Measurements from ENCODE around the gene APOL6. TPM values are rescaled to one million over a fixed set of nuclear protein-coding genes. Genes with fewer than 3 reads are reported as not detected.
A peak's percentile ranks its signal among the peaks of the same experiment; 100 is the strongest.
"Not testable (repeated sequence)": the region's sequence is repeated elsewhere in the genome, so short reads cannot be mapped to it uniquely, and the experiment has no call there.

APOL6 gene
- total RNA-seq, 8 experiments from 2014 or later = under 0.01 to 28.9 (median 2.5) TPM

- Histone ChIP-seq H3K27ac (no peak overlapping the region), H3K4me3 (no peak overlapping the region)
- in situ Hi-C loops (cut with MboI; ENCODE audit: low pct_unique_long_range_greater_than_20kb in 2 of 9, low sequenced_read_pairs in 9 of 9, unreplicated experiment in 9 of 9) = loop anchor here in 2 of 9 experiments (25.0 kb wide), 2 partner anchors 263 to 463 kb away; no protein-coding TSS in a partner anchor
Measured at GRCh38 chr22:35649026-35649553, 844 bp downstream of the APOL6 start.

GRCh38 chr22:35649636-35650250 is 1.5 kb downstream of the APOL6 start:
- in situ Hi-C loops (cut with MboI; ENCODE audit: low pct_unique_long_range_greater_than_20kb in 2 of 9, low sequenced_read_pairs in 9 of 9, unreplicated experiment in 9 of 9) = loop anchor here in 2 of 9 experiments (25.0 kb wide), 2 partner anchors 263 to 463 kb away; no protein-coding TSS in a partner anchor
- no peak for ATAC-seq (replicated peaks in 6 of 8)
- Histone ChIP-seq H3K4me3 (no peak overlapping the region), H3K27ac (no peak overlapping the region), H3K4me1 (replicated peaks in 1 of 2) (peaks cover 7 to 11% of the 10 kb centered on the region in 2 donors)
- 42 to 100% (median 86%) methylated on average over 1 to 6 of the region's 7 CpGs; no CpG with 5 or more reads in 3 of the 10 experiments for WGBS, 10 experiments

More at GRCh38 chr22:35649026-35649553, 844 bp downstream of the APOL6 start:
- peaks cover 7 to 11% of the 10 kb centered on the region in 2 donors for H3K4me1 ChIP-seq (replicated peaks in 1 of 2)
- peak in 1 of 8 experiments; percentile 6 for ATAC-seq (replicated peaks in 6 of 8)
- 0 to 100% (median 88%) methylated on average over 1 to 5 of the region's 7 CpGs; no CpG with 5 or more reads in 1 of the 10 experiments for WGBS, 10 experiments

- no peak overlapping the region for H3K27ac ChIP-seq
- no peak for ATAC-seq (replicated peaks in 6 of 8)
- H3K4me3 ChIP-seq = no peak overlapping the region
- peaks cover 7 to 11% of the 10 kb centered on the region in 2 donors for H3K4me1 ChIP-seq (replicated peaks in 1 of 2)
- WGBS, 10 experiments = 86 to 100% (median 94%) methylated on average over 2 to 6 of the region's 7 CpGs; no CpG with 5 or more reads in 3 of the 10 experiments
- in situ Hi-C loops (cut with MboI; ENCODE audit: low pct_unique_long_range_greater_than_20kb in 2 of 9, low sequenced_read_pairs in 9 of 9, unreplicated experiment in 9 of 9) = no loop called here
Measured at GRCh38 chr22:35651085-35651484, 2.8 kb downstream of the APOL6 start.

DNA sequence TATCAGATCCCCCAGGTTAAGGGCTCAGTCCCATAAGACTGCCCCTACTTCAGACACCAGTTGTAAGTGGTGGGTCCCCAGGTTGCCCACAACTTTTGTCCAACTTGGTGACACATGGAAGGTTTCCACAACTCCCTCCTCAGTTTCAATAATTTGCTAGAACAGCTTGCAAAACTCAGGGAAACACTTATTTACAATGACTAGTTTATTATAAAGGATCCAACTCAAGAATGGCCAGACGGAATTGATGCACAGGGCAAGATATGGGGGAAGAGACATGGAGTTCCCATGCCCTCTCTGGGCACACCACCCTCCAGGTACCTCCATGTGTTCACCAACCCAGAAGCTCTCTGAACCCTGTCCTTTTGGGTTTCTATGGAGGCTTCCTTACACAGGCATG is 5.6 kb downstream of the APOL6 start:
- ATAC-seq (replicated peaks in 6 of 8) = no peak
- no peak overlapping the region for H3K4me3 ChIP-seq
- H3K27ac ChIP-seq = no peak overlapping the region
- WGBS, 10 experiments = 80 to 100% (median 100%) methylated on average over 1 of the region's 1 CpG; no CpG with 5 or more reads in 5 of the 10 experiments
- H3K4me1 ChIP-seq (replicated peaks in 1 of 2) = peaks cover 2% of the 10 kb centered on the region in 2 donors
- in situ Hi-C loops (cut with MboI; ENCODE audit: low pct_unique_long_range_greater_than_20kb in 2 of 9, low sequenced_read_pairs in 9 of 9, unreplicated experiment in 9 of 9) = no loop called here

- in situ Hi-C loops (cut with MboI; ENCODE audit: low pct_unique_long_range_greater_than_20kb in 2 of 9, low sequenced_read_pairs in 9 of 9, unreplicated experiment in 9 of 9) = no loop called here
- no peak overlapping the region for H3K4me3 ChIP-seq
- no peaks in the 10 kb centered on the region for H3K4me1 ChIP-seq (replicated peaks in 1 of 2)
- H3K27ac ChIP-seq = no peak overlapping the region
- WGBS, 10 experiments = 35 to 100% (median 78%) methylated on average over 1 to 4 of the region's 5 CpGs; no CpG with 5 or more reads in 2 of the 10 experiments
- ATAC-seq (replicated peaks in 6 of 8) = peak in 3 of 8 experiments; percentile 42 to 90 (median 59)
Measured at GRCh38 chr22:35656284-35656752, 8.1 kb downstream of the APOL6 start.

GRCh38 chr22:35657571-35658312 is 9.5 kb downstream of the APOL6 start:
- 35 to 93% (median 60%) methylated on average over 1 to 4 of the region's 5 CpGs; no CpG with 5 or more reads in 1 of the 10 experiments for WGBS, 10 experiments
- Histone ChIP-seq H3K4me1 (replicated peaks in 1 of 2) (no peaks in the 10 kb centered on the region), H3K27ac (no peak overlapping the region), H3K4me3 (no peak overlapping the region)
- in situ Hi-C loops (cut with MboI; ENCODE audit: low pct_unique_long_range_greater_than_20kb in 2 of 9, low sequenced_read_pairs in 9 of 9, unreplicated experiment in 9 of 9) = no loop called here
- ATAC-seq (replicated peaks in 6 of 8) = peak in 1 of 8 experiments; percentile 35

- 20 to 90% (median 79%) methylated on average over 1 to 2 of the region's 2 CpGs; no CpG with 5 or more reads in 5 of the 10 experiments for WGBS, 10 experiments
- no peak overlapping the region for H3K4me3 ChIP-seq
- ATAC-seq (replicated peaks in 6 of 8) = peak in 2 of 8 experiments; percentile 16 to 18
- H3K27ac ChIP-seq = no peak overlapping the region
- H3K4me1 ChIP-seq (replicated peaks in 1 of 2) = no peaks in the 10 kb centered on the region
- in situ Hi-C loops (cut with MboI; ENCODE audit: low pct_unique_long_range_greater_than_20kb in 2 of 9, low sequenced_read_pairs in 9 of 9, unreplicated experiment in 9 of 9) = no loop called here
Measured at GRCh38 chr22:35660291-35661127, 12.3 kb downstream of the APOL6 start.

GRCh38 chr22:35661464-35661863 is 13.2 kb downstream of the APOL6 start:
- Histone ChIP-seq H3K4me3 (no peak overlapping the region), H3K4me1 (replicated peaks in 1 of 2) (no peaks in the 10 kb centered on the region), H3K27ac (no peak overlapping the region)
- WGBS, 10 experiments = 67 to 100% (median 96%) methylated on average over 1 to 2 of the region's 2 CpGs; no CpG with 5 or more reads in 4 of the 10 experiments
- in situ Hi-C loops (cut with MboI; ENCODE audit: low pct_unique_long_range_greater_than_20kb in 2 of 9, low sequenced_read_pairs in 9 of 9, unreplicated experiment in 9 of 9) = no loop called here
- ATAC-seq (replicated peaks in 6 of 8) = peak in 3 of 8 experiments; percentile 27 to 51 (median 42)

GRCh38 chr22:35662914-35663313 is 14.7 kb downstream of the APOL6 start:
- Histone ChIP-seq H3K27ac (no peak overlapping the region), H3K4me3 (no peak overlapping the region), H3K4me1 (replicated peaks in 1 of 2) (no peaks in the 10 kb centered on the region)
- 31 to 80% (median 56%) methylated on average over 1 to 2 of the region's 2 CpGs for WGBS, 10 experiments
- no peak for ATAC-seq (replicated peaks in 6 of 8)
- in situ Hi-C loops (cut with MboI; ENCODE audit: low pct_unique_long_range_greater_than_20kb in 2 of 9, low sequenced_read_pairs in 9 of 9, unreplicated experiment in 9 of 9) = no loop called here

DNA sequence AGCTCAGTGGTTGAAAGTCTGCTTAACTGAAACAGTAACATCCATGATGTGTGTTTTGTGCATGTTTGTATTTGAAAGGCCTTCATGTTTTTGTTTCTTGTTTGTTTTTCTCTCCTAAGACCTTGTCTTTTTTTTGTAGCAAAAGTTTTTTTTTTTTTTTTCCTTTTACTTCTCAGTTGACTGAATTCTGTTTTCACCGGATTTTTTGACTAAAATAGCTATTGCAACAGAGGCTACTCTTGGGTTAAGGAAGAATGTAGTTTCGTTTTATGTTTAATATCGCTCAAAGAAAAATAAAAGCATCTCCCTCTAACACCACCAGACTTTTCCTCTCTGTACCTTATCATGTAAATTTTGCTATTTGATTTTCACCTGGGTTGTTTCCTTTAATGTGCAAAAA is 15.1 kb downstream of the APOL6 start:
- 17 to 90% (median 51%) methylated on average over 2 to 3 of the region's 3 CpGs for WGBS, 10 experiments
- H3K4me3 ChIP-seq = no peak overlapping the region
- ATAC-seq (replicated peaks in 6 of 8) = no peak
- H3K4me1 ChIP-seq (replicated peaks in 1 of 2) = no peaks in the 10 kb centered on the region
- no peak overlapping the region for H3K27ac ChIP-seq
- in situ Hi-C loops (cut with MboI; ENCODE audit: low pct_unique_long_range_greater_than_20kb in 2 of 9, low sequenced_read_pairs in 9 of 9, unreplicated experiment in 9 of 9) = no loop called here

GRCh38 chr22:35664955-35665587 is 16.8 kb downstream of the APOL6 start:
- H3K4me1 ChIP-seq (replicated peaks in 1 of 2) = no peaks in the 10 kb centered on the region
- no peak overlapping the region for H3K27ac ChIP-seq
- WGBS, 10 experiments = 17 to 100% (median 80%) methylated on average over 1 to 5 of the region's 5 CpGs; no CpG with 5 or more reads in 3 of the 10 experiments
- no peak for ATAC-seq (replicated peaks in 6 of 8)
- in situ Hi-C loops (cut with MboI; ENCODE audit: low pct_unique_long_range_greater_than_20kb in 2 of 9, low sequenced_read_pairs in 9 of 9, unreplicated experiment in 9 of 9) = no loop called here
- H3K4me3 ChIP-seq = no peak overlapping the region

- in situ Hi-C loops (cut with MboI; ENCODE audit: low pct_unique_long_range_greater_than_20kb in 2 of 9, low sequenced_read_pairs in 9 of 9, unreplicated experiment in 9 of 9); H3K27ac ChIP-seq; H3K4me1 ChIP-seq (replicated peaks in 1 of 2); H3K4me3 ChIP-seq; ATAC-seq (replicated peaks in 6 of 8): not testable (repeated sequence)
- WGBS, 10 experiments = 13 to 100% (median 70%) methylated on average over 1 of the region's 1 CpG; no CpG with 5 or more reads in 3 of the 10 experiments
Measured at GRCh38 chr22:35666699-35667098, 18.5 kb downstream of the APOL6 start.
